Activated CD4-positive, alpha-beta T cell treated with anti-CD3 and anti-CD28 coated beads for 36 hours (primary cell): ENCODE data around the gene CYP2W1. TPM values are rescaled to one million over a fixed set of nuclear protein-coding genes. Genes with fewer than 3 reads are reported as not detected.

Experiments
- ATAC-seq: fragments of 200-7000 bp; cut with Tn5 transposase; one replicate; pipeline ENCODE4 v1.10.0; 2021; ENCODE audit warnings: mild to moderate bottlenecking, moderate library complexity
- CTCF ChIA-PET: fragments of 350-600 bp; sonication (Branson Sonifier 250); formaldehyde crosslinking; loops from one replicate; lab custom pipeline; 2021; ENCODE audit warnings: antibody characterized with exemption; lab: Charles Lee
- POLR2A ChIA-PET: fragments of 350-600 bp; sonication (Branson Sonifier 250); formaldehyde crosslinking; loops from one replicate; lab custom pipeline; 2021; ENCODE audit warnings: antibody characterized with exemption, inconsistent platforms; lab: Charles Lee
- DNase-seq: peaks from one replicate; pipeline ENCODE4 v3.0.0-alpha.2; 2020
- H3K27ac Mint-ChIP-seq: one replicate; pipeline ENCODE4 v1.8.0; 2021; ENCODE audit warnings: mixed read lengths
- H3K27me3 Mint-ChIP-seq: one replicate; pipeline ENCODE4 v1.8.0; 2021; ENCODE audit warnings: mixed read lengths
- H3K36me3 Mint-ChIP-seq: one replicate; pipeline ENCODE4 v1.8.0; 2021; ENCODE audit warnings: low read depth, mixed read lengths
- H3K4me1 Mint-ChIP-seq: one replicate; pipeline ENCODE4 v1.8.0; 2021; ENCODE audit warnings: mixed read lengths
- H3K4me3 Mint-ChIP-seq: one replicate; pipeline ENCODE4 v1.8.0; 2021; ENCODE audit warnings: mild to moderate bottlenecking, moderate library complexity, mixed read lengths
- H3K9me3 Mint-ChIP-seq: one replicate; pipeline ENCODE4 v1.8.0; 2021; ENCODE audit warnings: low read depth, mixed read lengths
- intact Hi-C, 2 experiments: fragments of 100-400 bp; cut with DNase I in 1 of 2; cut with micrococcal nuclease in 1 of 2; formaldehyde crosslinking; loops; one replicate each; pipeline versions ENCODE4 v1.14.2 to v1.15.1; 2022 to 2024; cut with DNase I, micrococcal nuclease
- total RNA-seq, 2 experiments: library from RNA; stranded (reverse); gene quantifications; one replicate each; pipeline ENCODE4 v1.2.3, GENCODE V29; 2021

Gene CYP2W1
- total RNA-seq, 2 experiments from 2014 or later: not detected

DNA sequence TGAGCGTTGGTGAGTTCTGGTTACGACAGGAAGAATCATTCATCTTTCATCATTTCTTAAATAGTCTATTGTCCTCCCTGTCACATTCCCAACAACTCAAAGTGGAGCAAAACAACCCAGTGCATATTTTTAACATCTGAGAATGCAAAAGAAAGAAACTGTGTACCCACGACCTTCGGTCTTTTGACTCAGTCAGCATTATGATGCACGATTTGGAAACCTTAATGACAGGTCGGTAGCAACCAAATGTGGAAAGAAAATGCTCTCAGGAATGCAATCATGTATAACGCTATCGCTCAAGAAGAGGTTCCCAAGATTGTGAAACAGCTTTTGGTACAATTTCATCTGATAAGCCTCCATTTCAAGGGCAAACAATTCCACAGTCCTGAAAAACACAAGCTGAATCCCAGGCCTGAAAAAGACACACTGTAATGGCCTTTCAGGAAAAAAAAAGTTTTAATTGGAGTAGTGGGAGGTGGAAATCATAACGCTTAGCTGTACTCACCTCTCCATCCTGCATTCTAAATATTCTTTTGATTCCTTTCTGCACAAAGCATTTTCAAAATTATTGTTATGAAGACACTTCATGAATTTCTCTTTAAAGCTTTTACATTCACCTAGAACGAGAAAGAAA lies 10.2 kb upstream of the CYP2W1 start:
- ChIA-PET CTCF (interaction anchor here (0.6 to 1.8 kb wide), 7 partner anchors 15 to 85 kb away, joined by 3 to 7 read pairs (median 5); no protein-coding TSS in a partner anchor), POLR2A (interaction anchor here (0.7 to 1.2 kb wide), 2 partner anchors 49 to 50 kb away, joined by 3 read pairs; no protein-coding TSS in a partner anchor)
- Mint-ChIP-seq H3K4me1 (peaks cover 30% of the 10 kb centered on the region), H3K4me3 (peak overlapping the region; percentile 28), H3K36me3 (peaks cover 48% of the 10 kb centered on the region), H3K27me3 (no peaks in the 10 kb centered on the region), H3K27ac (peak overlapping the region; percentile 55), H3K9me3 (no peaks in the 10 kb centered on the region)
- DNase-seq (no peak), ATAC-seq (no peak)
- intact Hi-C loops: loop anchor here in 1 of 2 experiments (5.0 to 10.0 kb wide), 2 partner anchors 65 to 158 kb away; no protein-coding TSS in a partner anchor

GRCh38 chr7:973312-973711 lies 9.7 kb upstream of the CYP2W1 start:
- CTCF ChIA-PET: interaction anchor here (0.5 to 1.8 kb wide), 8 partner anchors 15 to 466 kb away, joined by 3 to 7 read pairs (median 5); no protein-coding TSS in a partner anchor
- no peaks in the 10 kb centered on the region for H3K27me3 Mint-ChIP-seq
- peak overlapping the region; percentile 55 for H3K27ac Mint-ChIP-seq
- peaks cover 30% of the 10 kb centered on the region for H3K4me1 Mint-ChIP-seq
- DNase-seq (no peak), ATAC-seq (no peak)
- H3K4me3 Mint-ChIP-seq: peak overlapping the region; percentile 28
- H3K36me3 Mint-ChIP-seq: peaks cover 43% of the 10 kb centered on the region
- H3K9me3 Mint-ChIP-seq: no peaks in the 10 kb centered on the region
- intact Hi-C loops: loop anchor here in 1 of 2 experiments (5.0 to 10.0 kb wide), 2 partner anchors 66 to 159 kb away; no protein-coding TSS in a partner anchor
- POLR2A ChIA-PET: interaction anchor here (1.0 to 1.2 kb wide), 2 partner anchors 50 kb away, joined by 3 read pairs; no protein-coding TSS in a partner anchor

GRCh38 chr7:974172-974571 lies 8.8 kb upstream of the CYP2W1 start:
- Mint-ChIP-seq H3K36me3 (peaks cover 35% of the 10 kb centered on the region), H3K9me3 (no peaks in the 10 kb centered on the region), H3K4me1 (peaks cover 30% of the 10 kb centered on the region), H3K27me3 (no peaks in the 10 kb centered on the region), H3K4me3 (peak overlapping the region; percentile 94), H3K27ac (peak overlapping the region; percentile 94)
- DNase-seq: no peak
- POLR2A ChIA-PET: interaction anchor here (0.6 to 1.6 kb wide), 7 partner anchors 8 to 707 kb away, joined by 3 to 6 read pairs (median 3); a partner anchor contains a TSS
- no peak for ATAC-seq
- CTCF ChIA-PET: interaction anchor here (0.7 to 1.7 kb wide), 5 partner anchors 18 to 717 kb away, joined by 3 to 10 read pairs (median 3); no protein-coding TSS in a partner anchor
- intact Hi-C loops: loop anchor here (1.0 to 10.0 kb wide), 6 partner anchors 51 to 825 kb away; no protein-coding TSS in a partner anchor

DNA sequence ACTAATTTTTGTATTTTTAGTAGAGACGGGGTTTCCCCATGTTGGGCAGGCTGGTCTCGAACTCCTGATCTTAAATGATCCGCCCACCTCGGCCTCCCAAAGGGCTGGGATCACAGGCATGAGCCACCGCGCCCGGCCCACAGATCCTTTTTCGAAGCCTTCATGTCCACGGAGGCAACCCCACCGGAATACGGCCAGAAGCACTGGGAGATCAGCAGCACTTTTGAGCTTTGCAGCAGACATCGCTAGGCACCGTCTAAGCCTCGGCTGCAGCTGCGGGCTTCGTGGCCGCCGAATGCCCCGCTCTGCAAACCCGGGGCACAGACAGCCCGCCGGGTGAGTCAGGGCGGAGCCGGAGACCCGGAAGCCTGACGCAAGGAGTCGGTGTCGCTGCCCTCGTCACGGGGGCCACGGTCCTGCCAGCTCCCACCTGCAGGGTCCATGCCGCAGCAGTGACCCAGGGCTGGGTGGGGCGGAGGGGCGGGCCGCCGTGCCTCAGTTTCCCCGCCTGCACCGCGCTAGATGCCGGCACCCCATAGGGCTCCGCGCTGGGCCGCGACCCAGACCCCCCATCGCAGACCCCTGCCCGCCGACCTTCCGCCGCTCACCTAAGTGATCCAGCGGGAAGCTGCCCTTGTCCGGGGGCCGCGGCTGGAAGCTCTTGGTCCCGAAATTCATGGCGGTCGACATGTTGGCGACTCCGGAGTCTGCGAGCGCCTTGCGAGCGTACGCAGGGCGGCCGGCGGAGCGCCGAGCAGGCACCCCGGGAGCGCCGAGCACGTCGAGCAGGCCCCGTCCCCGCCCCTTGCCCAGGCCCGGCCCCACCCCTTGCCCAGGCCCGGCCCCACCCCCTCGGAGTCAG lies 7.9 kb upstream of the CYP2W1 start, which contains the start of gene COX19:
TSS of gene COX19 (minus strand) at position 730 of the 862 bp plus-strand sequence. CDS start at position 690, 40 bp downstream.
- ChIA-PET POLR2A (interaction anchor here (0.6 to 1.7 kb wide), 4 partner anchors 12 to 179 kb away, joined by 3 to 6 read pairs (median 4); a partner anchor contains a TSS), CTCF (interaction anchor here (1.0 to 1.6 kb wide), 4 partner anchors 18 to 101 kb away, joined by 3 to 10 read pairs (median 6); no protein-coding TSS in a partner anchor)
- Mint-ChIP-seq H3K9me3 (no peaks in the 10 kb centered on the region), H3K4me1 (peaks cover 30% of the 10 kb centered on the region), H3K27ac (peak within 1 kb of the TSS; percentile 94), H3K36me3 (peaks cover 31% of the 10 kb centered on the region), H3K4me3 (peak within 1 kb of the TSS; percentile 94), H3K27me3 (no peaks in the 10 kb centered on the region)
- DNase-seq (peak; percentile 96), ATAC-seq (peak; percentile 93)
- intact Hi-C loops: loop anchor here (1.0 to 10.0 kb wide), 18 partner anchors 18 to 826 kb away; partner anchors contain the start of genes DNAAF5 (in 1 of the 2), GET4 (in 1 of the 2), GPR146 (in 1 of the 2) and MICALL2 (in 1 of the 2)

GRCh38 chr7:975702-976473 lies 7.1 kb upstream of the CYP2W1 start:
- no peaks in the 10 kb centered on the region for H3K27me3 Mint-ChIP-seq
- POLR2A ChIA-PET: interaction anchor here (1.6 to 1.7 kb wide), 2 partner anchors 13 to 162 kb away, joined by 4 to 6 read pairs; a partner anchor contains a TSS
- CTCF ChIA-PET: interaction anchor here (1.1 to 1.6 kb wide), 3 partner anchors 66 to 102 kb away, joined by 3 to 10 read pairs (median 3); no protein-coding TSS in a partner anchor
- H3K9me3 Mint-ChIP-seq: no peaks in the 10 kb centered on the region
- H3K4me3 Mint-ChIP-seq: peak overlapping the region; percentile 94
- intact Hi-C loops: loop anchor here (1.0 to 10.0 kb wide), 16 partner anchors 17 to 827 kb away; partner anchors contain the start of genes DNAAF5 (in 1 of the 2), GET4 (in 1 of the 2), GPR146 (in 1 of the 2) and MICALL2 (in 1 of the 2)
- H3K36me3 Mint-ChIP-seq: peaks cover 27% of the 10 kb centered on the region
- peaks cover 27% of the 10 kb centered on the region for H3K4me1 Mint-ChIP-seq
- DNase-seq (no peak), ATAC-seq (no peak)
- no peak overlapping the region for H3K27ac Mint-ChIP-seq

GRCh38 chr7:976901-977325 lies 6.1 kb upstream of the CYP2W1 start:
- H3K4me3 Mint-ChIP-seq: no peak overlapping the region
- no peak overlapping the region for H3K27ac Mint-ChIP-seq
- no peaks in the 10 kb centered on the region for H3K27me3 Mint-ChIP-seq
- ChIA-PET POLR2A (no interaction called here), CTCF (interaction anchor here (0.6 to 1.4 kb wide), 3 partner anchors 16 to 629 kb away, joined by 3 to 6 read pairs (median 3); no protein-coding TSS in a partner anchor)
- peaks cover 22% of the 10 kb centered on the region for H3K36me3 Mint-ChIP-seq
- peaks cover 22% of the 10 kb centered on the region for H3K4me1 Mint-ChIP-seq
- no peaks in the 10 kb centered on the region for H3K9me3 Mint-ChIP-seq
- ATAC-seq (no peak), DNase-seq (no peak)
- intact Hi-C loops: loop anchor here (5.0 to 10.0 kb wide), 2 partner anchors 65 to 162 kb away; partner anchors contain the start of gene GPR146 (in 1 of the 2)

GRCh38 chr7:977326-978048 lies 5.5 kb upstream of the CYP2W1 start:
- Mint-ChIP-seq H3K9me3 (no peaks in the 10 kb centered on the region), H3K27ac (no peak overlapping the region), H3K4me1 (peaks cover 16% of the 10 kb centered on the region), H3K27me3 (no peaks in the 10 kb centered on the region), H3K4me3 (no peak overlapping the region), H3K36me3 (peaks cover 16% of the 10 kb centered on the region)
- intact Hi-C loops: loop anchor here (5.0 to 10.0 kb wide), 2 partner anchors 65 to 163 kb away; partner anchors contain the start of gene GPR146 (in 1 of the 2)
- ChIA-PET CTCF (interaction anchor here (0.6 to 1.4 kb wide), 5 partner anchors 14 to 629 kb away, joined by 3 to 6 read pairs (median 3); no protein-coding TSS in a partner anchor), POLR2A (no interaction called here)
- no peak for DNase-seq
- no peak for ATAC-seq

- POLR2A ChIA-PET: no interaction called here
- intact Hi-C loops: loop anchor here (5.0 to 10.0 kb wide), 2 partner anchors 64 to 163 kb away; partner anchors contain the start of gene GPR146 (in 1 of the 2)
- peaks cover 11% of the 10 kb centered on the region for H3K36me3 Mint-ChIP-seq
- no peak overlapping the region for H3K4me3 Mint-ChIP-seq
- CTCF ChIA-PET: interaction anchor here (0.7 to 1.5 kb wide), 4 partner anchors 13 to 88 kb away, joined by 3 to 9 read pairs (median 4); no protein-coding TSS in a partner anchor
- H3K9me3 Mint-ChIP-seq: no peaks in the 10 kb centered on the region
- H3K27ac Mint-ChIP-seq: no peak overlapping the region
- no peaks in the 10 kb centered on the region for H3K27me3 Mint-ChIP-seq
- DNase-seq (no peak), ATAC-seq (no peak)
- peaks cover 11% of the 10 kb centered on the region for H3K4me1 Mint-ChIP-seq
These were observed 5.0 kb upstream of the CYP2W1 start for GRCh38 chr7:978049-978346.

GRCh38 chr7:978416-979091 lies 4.4 kb upstream of the CYP2W1 start:
- CTCF ChIA-PET: interaction anchor here (0.6 to 1.5 kb wide), 4 partner anchors 13 to 109 kb away, joined by 3 to 9 read pairs (median 3); partner anchors contain the start of gene GPER1
- Mint-ChIP-seq H3K27me3 (no peaks in the 10 kb centered on the region), H3K9me3 (no peaks in the 10 kb centered on the region), H3K36me3 (peaks cover 6% of the 10 kb centered on the region), H3K27ac (no peak overlapping the region), H3K4me1 (peaks cover 5% of the 10 kb centered on the region), H3K4me3 (no peak overlapping the region)
- intact Hi-C loops: loop anchor here (5.0 to 10.0 kb wide), 2 partner anchors 64 to 164 kb away; partner anchors contain the start of gene GPR146 (in 1 of the 2)
- ATAC-seq (no peak), DNase-seq (no peak)
- POLR2A ChIA-PET: no interaction called here
